VCaP (cell line): Measurements from ENCODE around the gene BAZ2B.

Experiments
- H3K27ac ChIP-seq: fragments of 450-650 bp; 2 replicates; pipeline ENCODE4 v1.5.1; 2017
- TF ChIP-seq, protein P1 (sequence below): fragments of 450-650 bp; conservative IDR thresholded peaks from 2 replicates; pipeline ENCODE4 v1.5.1; 2017; ENCODE audit warnings: mild to moderate bottlenecking, moderate library complexity

The BAZ2B gene

DNA sequence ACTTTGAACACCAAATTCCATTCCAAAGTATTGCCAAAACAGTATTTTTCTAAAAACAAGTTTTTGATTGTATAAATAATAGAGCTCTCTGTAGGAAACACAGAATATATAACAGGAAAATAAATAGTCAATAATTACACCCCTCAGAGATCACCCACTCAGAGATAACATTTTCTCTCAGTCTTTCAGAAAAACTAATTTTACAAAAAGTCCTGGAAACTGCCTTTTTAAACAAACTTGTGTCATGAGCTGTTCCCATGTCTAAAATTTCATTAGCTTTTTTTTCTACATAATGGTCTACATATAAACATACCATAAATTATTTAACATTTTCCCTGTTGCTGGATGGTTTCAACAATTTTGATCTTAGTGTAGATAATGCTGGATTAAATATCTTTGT, 328.6 kb downstream of the BAZ2B start:
- peak overlapping the region; percentile 87 for H3K27ac ChIP-seq
- TF ChIP-seq, protein P1, sequence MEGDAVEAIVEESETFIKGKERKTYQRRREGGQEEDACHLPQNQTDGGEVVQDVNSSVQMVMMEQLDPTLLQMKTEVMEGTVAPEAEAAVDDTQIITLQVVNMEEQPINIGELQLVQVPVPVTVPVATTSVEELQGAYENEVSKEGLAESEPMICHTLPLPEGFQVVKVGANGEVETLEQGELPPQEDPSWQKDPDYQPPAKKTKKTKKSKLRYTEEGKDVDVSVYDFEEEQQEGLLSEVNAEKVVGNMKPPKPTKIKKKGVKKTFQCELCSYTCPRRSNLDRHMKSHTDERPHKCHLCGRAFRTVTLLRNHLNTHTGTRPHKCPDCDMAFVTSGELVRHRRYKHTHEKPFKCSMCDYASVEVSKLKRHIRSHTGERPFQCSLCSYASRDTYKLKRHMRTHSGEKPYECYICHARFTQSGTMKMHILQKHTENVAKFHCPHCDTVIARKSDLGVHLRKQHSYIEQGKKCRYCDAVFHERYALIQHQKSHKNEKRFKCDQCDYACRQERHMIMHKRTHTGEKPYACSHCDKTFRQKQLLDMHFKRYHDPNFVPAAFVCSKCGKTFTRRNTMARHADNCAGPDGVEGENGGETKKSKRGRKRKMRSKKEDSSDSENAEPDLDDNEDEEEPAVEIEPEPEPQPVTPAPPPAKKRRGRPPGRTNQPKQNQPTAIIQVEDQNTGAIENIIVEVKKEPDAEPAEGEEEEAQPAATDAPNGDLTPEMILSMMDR = no peak

DNA sequence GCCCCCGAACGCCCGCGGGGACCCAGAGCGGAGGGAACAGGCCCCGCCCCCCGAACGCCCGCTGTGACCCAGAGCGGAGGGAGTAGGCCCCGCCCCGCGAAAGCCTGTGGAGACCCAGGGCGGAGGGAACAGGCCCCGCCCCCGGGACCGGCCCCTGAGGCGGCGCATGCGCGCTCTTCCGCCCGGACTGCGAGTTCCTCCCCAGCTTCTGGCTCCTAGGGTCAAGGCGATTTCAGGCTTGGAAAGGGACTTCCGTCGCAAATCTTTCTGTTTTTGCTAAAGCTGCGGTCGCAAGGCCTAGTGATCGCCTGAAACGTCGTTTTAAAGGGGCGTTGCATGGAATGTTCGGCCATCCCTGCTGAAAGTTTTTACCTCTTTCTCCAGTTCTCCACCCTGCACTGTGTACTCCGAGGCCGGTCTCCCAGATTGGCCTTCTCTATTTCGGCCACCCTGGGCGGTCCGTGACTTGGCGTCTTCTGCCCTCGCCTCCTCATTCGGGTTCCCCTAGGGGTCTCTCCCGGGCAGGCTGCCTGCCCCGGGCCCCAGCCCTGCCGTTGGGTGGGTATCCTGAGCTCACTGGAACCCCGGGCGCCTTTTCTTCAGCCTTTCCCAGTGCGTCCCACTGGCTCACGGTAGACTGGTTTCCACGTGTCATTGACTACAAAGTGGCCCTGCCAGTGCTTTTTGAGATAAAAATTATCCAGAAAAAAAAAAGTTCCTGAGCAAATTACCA, 329.5 kb downstream of the BAZ2B start:
- peak overlapping the region; percentile 87 for H3K27ac ChIP-seq
- TF ChIP-seq, protein P1 = no peak

DNA sequence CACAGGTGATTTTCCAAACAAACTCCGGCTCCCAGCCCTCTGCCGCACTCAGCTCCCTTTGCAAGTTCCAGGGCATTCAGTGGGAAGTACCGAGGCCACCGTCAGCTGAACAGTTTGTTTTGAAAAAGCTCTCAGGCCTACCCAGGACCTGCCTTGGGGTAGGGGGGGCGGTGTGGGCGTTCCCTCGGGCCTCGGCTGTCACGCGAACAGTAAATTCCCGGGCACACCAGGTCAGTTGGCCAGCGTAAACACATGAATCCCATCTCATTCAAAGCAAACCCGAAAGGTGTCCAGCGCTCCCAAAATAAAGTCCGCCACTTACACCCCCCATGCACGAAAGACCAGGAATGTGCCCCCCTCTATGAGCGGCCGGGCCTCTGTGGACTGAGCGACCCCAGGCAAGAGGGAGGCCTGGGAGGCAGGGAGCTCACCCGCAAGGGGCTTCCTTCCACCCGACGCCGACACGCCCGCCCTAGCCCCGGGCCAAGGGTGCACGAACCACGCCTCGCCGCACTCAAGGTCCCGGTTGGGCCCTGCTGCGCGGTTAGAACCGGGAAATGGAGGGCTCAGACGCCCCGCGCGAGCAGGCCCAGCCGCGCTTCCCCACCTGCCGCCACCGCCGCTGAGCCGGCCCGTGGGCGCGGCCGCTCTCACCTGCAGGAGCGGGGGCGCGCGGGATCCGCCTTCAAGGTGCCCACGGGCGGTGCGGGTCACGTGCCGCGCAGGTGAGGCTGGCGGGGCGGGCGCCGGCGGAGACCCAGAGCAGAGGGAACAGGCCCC, 330.2 kb downstream of the BAZ2B start, which contains the start of gene WDSUB1:
Gene WDSUB1, minus strand, starts transcription at position 775 of the 780 bp plus-strand sequence. CDS start 3,634 bp downstream, outside the sequence.
- H3K27ac ChIP-seq = peak within 1 kb of the TSS; percentile 87

DNA sequence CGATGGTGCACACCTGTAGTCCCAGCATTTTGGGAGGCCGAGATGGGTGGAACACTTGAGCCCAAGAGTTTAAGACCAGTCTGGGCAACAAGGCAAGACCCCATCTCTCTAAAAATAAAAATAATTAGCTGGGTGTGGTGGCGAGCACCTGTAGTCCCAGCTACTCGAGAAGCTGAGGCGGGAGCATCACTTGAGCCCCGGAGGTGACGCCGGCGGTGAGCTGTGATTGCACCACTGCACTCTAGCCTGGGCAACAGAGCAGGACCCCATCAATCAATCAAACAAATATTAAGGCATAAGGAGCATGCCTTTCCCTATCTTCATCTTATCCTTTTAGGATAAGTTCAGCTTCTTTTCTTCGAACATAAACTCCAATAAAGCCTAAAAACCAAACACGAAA, 330.9 kb downstream of the BAZ2B start:
- H3K27ac ChIP-seq = peak overlapping the region; percentile 87
- TF ChIP-seq, protein P1 = no peak

More for the DNA sequence above, 330.2 kb downstream of the BAZ2B start, which contains the start of gene WDSUB1:
- TF ChIP-seq, protein P1 = no peak

DNA sequence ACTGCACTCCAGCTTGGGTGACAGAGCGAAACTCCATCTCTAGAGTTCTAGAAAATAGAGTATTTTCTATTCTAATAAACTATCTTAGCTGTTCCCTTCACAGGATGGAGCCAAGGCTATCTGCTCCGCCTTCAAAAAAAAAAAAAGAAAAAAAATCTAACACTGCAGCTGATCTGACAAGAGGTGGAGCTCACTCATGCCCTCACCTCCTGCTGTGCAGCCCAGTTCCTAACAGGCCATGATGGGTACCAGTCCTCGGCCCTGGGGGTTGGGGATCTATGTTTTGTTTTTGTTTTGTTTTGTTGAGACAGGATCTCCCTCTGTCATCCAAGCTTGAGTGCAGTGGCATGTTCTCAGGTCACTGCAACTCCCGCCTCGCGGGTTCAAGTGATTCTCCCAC, 332.8 kb downstream of the BAZ2B start:
- TF ChIP-seq, protein P1 = no peak

DNA sequence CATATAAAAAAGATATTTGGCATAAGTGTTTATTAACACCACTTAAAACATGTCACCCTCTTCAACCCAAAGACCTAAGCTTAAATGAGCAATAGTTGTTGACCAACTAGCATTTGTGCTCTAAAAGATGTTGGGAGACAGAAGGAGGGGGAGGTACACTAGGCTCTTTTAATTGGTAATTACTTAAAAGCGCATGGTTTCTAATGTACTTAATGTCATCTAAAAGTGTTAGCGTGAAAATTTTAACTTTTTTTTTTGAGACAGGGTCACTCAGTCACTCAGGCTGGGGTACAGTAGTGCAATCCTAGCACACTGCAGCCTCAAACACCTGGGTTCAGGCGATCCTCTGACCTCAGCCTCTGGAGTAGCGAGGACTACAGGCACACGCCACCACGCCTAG, 335.3 kb downstream of the BAZ2B start:
- no peak overlapping the region for H3K27ac ChIP-seq
- TF ChIP-seq, protein P1 = no peak

More for the DNA sequence above, 332.8 kb downstream of the BAZ2B start:
- no peak overlapping the region for H3K27ac ChIP-seq

DNA sequence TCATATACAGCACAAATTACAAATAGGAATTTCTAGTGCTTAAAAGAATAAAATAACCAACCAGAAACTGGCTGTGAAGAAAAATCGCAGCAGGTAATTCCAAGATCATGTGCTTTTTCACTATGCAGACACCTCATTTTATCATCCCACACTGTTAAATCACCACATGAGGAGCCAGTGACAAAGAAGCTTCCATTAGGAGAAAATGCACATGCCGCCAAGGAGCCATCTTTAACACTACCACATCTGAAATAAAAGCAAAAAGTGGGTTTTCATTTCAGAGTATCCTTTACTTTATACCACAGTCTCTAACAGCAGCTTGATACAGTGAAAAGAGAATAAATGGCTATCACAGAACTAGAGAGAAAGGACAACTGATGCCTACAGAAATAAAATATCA, 336.6 kb downstream of the BAZ2B start:
- no peak overlapping the region for H3K27ac ChIP-seq

More for the DNA sequence above, 336.6 kb downstream of the BAZ2B start:
- TF ChIP-seq, protein P1 = no peak
